GM18868 (cell line): ENCODE data around the gene PDLIM7.
"Not testable (repeated sequence)": the region's sequence is repeated elsewhere in the genome, so short reads cannot be mapped to it uniquely, and the experiment has no call there.

Experiments used
- ATAC-seq: cut with Tn5 transposase; IDR thresholded peaks from one replicate; pipeline ENCODE4 v1.9.1; 2021; ENCODE audit warnings: mild to moderate bottlenecking, moderate library complexity; ENCODE audit not compliant: unreplicated experiment

The PDLIM7 gene

DNA sequence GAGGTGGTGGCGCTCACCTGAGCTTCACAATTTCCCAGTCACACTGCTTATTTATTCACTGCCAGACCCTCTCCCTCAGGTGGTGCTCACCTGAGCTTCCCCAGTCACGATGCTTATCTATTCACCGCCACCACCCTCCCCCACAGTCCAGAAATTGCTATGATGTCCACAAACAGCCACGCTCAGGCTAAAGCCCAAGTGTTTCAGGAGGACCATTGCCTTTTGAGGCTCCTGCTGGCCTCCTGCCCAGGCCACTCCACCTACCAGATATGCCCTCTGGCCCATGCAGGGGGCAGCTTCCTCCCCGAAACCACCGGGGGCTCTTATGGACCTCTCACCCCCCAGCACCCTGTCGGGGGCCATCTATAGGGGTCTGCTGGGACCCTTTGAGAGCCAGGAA lies 4.6 kb downstream of the PDLIM7 start:
- no peak for ATAC-seq

DNA sequence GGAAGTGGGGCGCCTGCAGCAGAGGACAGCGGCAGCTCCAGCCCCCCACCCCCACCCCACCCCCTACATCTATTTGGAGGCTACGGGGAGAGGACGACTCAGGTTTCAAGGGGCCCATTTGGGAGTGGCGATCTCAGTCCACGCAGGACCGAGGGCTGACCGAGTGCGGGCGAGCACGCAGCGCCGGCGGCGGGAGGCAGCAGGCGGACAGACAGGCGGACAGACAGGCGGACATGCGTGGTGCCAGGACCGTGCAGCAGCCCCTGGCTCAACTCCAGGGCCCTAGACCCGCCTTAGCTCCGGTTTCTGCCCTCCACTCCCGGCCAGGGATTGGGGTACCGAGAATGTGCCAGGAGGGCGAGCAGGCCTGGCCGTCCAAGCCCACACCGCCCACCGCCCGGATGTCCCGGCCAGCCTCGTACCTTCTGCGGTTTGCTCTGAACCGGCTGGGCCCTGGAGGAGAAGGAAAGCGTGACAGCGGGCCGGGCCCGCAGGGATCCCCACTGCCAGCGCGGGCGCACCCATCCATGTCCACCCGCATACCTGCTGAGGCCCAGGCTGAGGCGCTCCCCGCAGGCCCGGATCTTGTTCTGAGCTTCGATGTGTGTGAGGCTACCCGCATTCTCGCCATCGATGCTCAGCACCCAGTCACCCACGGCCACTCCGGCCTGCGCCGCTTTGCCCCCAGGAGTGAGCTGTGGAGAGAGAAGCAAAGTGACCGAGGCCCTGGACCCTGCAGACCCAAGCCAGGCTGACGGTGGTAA lies 5.2 kb downstream of the PDLIM7 start:
- ATAC-seq: no peak

DNA sequence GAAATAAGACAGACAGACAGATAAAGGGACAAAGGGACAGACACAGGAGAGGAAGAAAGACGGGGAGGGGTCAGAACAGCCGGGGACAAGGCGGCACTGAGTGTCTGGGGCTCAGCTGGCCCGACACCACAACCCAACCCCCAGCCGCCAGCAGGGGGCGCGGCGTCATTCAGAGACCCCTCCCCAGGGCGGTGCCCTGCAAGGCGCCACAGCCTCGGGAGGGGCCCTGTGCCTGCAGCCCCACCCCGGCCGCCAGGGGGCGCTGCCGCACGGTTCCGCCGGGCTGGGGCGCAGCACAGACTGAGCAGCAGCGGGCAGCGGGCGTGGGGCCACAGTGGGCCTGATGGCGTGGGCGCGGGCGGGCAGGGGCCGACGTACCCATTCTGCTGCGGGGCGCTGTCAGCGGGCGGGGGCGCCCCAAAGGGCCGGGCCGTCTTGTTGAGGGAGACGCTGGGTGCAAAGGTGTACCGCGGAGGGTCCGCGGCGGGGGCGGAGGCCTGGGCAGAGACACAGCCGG lies 5.9 kb downstream of the PDLIM7 start:
- ATAC-seq: no peak

DNA sequence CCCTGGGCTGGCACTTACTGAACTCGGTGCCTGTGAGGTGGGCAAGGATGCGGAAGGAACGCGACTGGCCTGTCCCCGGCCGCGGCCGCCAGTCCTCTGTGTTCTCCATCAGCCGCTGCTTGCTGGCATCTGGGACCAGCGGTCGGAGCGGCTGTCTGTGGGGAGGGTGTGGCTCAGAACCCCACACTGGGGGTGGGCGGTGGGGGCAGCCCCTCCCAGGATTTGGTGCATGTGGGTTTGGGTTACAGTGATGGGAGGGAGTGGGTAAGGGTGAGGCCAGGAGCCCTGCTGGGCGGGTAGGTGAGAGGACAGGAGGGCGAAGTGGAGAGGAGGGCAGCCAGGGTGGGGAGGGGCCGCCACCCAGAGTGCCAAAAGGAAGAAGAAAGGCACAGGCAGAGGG lies 6.4 kb downstream of the PDLIM7 start:
- ATAC-seq: no peak

DNA sequence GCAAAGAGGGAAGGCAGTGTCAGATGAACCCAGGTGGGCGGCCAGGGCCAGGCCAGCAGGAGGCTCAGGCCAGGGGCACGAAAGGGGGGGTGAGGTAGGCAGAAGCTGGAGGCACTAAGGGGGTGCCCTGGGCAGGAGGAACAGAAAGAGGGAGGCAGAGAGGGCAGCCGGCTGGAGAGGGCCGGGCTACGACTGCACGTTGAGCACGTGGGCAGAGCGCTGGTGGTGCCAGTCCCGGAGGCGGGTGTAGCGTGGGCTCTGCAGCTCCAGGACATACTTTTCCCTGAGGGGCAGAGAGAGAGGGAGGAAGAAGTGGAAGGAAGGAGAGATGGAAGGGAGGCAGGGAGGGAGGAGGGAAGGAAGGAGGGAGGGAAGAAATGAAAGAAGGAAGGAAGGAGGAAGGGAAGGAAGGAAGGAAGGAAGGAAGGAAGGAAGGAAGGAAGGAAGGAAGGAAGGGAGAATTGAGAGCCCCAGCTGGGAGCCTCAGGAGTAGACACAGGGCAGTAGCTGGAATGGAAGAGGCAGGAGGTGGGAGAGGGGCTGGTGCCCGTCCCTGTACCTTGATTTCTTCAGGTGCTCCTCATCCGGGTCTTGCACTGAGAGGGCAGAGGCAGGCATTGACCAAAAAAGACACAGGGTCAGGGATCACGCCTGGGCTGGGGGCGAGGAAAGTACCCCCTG lies 7.0 kb downstream of the PDLIM7 start:
- no peak for ATAC-seq

DNA sequence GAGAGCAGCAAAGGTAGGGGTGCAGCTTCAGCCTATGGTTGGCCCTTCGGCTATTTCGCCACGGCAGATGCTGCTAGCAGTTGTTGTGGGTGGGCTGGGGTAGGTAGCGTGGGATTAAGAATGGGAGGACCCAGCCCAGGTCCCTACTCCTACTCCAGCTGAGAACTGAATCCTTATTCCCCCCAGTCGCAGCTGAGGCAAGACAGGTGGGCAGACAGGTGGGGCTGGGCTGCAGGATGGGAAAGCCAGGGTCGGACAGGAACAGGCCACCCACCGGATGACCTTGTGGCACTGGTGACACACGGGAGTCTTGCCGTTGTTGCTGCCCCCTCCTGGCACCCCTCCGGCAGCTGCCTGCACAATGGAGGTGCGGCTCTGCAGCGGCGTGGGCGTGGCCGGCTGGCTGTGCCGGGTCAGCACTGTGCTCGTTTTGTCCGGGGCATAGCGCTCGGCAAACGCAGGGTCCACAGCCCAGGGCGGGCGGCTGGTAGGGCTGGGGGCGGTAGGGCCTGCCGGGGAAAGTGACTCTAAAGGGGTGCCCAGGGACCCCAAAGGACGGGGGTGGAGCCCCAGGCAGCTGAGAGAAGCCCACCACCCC lies 8.2 kb downstream of the PDLIM7 start:
- ATAC-seq: no peak

DNA sequence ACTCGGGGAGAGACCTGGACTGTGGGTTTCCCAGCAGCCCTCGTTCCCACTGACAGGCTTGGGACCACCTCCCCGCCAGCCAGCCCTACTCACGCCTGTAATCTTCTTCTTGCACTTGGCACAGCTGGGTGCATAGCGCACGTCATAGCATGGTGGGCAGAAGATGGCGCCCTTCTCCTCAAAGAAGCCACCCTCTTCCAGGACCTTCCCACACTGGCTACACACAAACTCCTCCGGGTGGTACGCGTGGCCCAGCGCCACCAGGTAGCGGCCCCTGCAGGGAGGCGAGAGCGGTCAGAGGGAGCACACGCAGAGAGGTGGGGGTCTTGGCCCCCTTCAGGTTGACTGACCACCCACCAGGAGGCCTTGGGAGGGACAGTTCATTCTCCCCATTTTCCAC lies 9.4 kb downstream of the PDLIM7 start:
- ATAC-seq: no peak

DNA sequence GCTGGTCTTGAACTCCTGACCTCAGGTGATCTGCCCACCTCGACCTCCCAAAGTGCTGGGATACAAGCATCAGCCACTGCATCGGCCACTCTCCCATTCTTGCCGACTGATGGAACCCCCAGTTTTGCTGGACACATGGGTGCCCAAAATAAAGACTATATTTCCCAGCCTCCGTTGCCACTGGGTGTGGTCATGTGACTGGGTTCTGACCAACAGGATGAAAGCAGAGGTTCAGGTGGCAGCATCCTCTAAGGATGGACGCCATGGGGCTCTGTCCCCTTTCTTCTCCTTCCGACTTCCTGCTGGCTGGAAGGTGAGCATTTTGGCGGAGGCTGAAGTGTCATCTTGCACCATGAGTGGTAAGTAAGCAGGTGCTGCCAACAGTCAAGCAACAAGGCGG lies 10.3 kb downstream of the PDLIM7 start:
- ATAC-seq: no peak

DNA sequence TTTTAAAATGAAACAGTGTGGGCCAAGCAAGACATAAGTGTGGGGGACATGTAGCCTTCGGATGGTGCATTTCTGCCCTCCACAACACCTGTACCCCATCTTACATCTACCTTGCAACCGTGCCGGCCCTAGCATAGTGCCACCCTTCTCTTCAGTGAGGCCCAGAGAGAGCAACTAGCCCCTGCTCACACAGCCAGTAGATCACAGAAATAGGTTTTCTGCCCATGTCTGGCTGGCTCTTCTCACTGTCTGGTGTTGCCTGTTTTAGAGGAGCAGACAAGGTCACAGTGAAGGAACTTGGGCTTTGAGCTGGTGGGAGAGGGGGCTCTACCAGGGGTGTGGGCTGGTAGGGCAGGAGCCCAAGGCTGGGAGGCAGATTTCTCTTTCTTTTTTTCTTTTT lies 11.1 kb downstream of the PDLIM7 start:
- no peak for ATAC-seq

DNA sequence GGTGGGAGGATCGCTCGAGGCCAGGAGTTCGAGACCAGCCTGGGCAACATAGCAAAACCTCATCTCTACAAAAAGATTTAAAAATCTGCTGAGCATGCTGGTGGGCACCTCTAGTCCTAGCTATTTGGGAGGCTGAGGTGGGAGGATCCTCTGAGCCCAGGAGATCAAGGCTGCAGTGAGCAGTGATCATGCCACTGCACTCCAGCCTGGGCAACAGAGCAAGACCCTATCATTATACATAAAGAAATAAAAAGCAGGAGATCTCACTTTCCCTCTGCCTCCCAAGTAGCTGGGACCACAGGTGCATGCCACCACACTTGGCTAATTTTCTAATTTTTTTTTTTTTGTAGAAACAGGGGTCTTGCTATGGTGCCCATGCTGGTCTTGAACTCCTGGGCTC lies 11.7 kb downstream of the PDLIM7 start:
- not testable (repeated sequence) for ATAC-seq

DNA sequence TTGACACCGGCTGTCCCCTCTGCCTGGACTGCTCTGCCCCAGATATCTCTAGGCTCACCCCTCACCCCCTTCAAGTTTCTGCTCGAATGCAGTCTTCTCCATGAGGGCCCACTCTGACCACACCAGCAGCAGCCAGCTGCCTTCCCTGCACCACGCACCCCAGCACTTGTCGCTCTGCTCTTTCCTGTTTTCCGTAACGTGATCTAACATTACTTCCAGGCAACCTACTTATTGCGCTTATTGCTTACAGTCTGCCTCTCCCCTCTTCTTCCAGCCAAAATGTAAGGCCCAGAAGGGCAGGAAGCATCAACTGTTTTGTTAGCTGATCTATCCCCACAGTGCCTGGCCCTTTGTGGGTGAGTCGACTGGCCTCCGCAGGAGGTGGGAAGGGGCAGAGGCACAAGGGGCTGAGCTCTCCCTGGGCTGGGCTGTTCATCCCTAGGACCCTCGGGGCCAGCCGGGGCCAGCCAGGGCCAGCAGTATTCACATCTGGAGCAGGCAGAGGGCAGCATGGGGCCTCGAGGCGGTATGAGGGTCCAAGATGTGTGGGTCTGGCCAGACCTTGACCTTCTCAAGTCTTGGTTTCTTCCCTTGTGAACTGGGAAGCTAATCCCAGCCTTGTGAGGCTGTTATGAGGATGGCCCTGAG lies 12.4 kb downstream of the PDLIM7 start:
- ATAC-seq: no peak

DNA sequence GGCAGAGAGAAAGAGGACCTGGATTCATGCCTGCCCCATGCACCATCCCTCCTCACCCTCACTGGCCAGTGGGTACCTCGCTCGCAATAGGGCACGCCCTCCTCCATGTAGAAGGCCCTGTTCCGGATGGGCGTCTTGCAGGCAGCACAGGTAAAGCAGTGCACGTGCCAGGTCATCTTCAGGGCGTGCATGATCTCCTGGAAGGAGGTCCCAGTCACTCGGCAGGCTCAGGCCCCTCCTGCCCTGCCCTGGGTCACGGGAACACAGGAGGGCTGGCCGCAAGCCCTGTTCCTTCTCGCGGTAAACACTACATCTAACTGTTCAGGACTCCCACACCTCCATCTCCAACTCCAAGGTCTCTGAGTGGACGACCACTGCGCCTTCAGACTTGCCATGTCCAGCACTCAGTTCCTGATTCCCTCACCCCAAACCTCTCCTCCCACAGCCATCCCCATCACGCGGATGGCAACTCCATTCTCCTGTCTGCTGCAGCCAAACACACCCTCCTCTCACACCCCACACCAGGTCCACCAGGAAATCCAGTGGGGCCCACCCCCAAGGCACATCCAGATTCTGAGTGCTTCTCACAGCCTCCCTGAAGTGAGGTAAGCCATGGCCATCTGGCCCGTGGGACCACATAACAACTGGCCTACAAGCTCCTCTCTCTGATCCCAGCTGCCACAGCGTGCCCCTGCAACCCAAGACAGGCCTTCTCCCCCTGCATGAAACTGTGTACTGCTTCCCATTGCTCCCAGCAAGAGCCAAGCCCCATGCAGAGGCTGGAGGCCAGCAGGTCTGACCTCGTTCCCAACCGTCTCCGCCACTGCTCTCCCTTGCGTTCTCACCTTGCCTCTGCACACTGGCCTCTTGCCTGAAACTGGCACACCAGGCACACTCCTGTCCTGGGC lies 13.2 kb downstream of the PDLIM7 start:
- no peak for ATAC-seq

DNA sequence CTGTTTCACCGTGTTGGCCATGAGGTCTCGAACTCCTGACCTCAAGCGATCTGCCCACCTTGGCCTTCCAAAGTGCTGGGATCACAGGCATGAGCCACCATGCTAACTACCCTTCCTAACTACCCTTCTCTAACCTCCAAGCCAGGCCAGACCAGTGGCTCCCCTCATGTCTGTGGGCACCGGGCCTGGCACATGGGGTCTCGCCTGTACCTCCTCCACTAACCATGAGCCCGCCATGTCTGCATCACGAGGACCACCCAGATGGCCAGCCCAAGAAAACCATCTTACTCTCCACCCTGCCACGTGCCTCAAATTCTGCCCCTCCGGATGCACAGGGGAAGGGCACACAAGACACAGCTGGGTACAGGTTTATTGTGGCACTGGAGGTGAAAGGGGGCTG lies 14.4 kb downstream of the PDLIM7 start:
- no peak for ATAC-seq

DNA sequence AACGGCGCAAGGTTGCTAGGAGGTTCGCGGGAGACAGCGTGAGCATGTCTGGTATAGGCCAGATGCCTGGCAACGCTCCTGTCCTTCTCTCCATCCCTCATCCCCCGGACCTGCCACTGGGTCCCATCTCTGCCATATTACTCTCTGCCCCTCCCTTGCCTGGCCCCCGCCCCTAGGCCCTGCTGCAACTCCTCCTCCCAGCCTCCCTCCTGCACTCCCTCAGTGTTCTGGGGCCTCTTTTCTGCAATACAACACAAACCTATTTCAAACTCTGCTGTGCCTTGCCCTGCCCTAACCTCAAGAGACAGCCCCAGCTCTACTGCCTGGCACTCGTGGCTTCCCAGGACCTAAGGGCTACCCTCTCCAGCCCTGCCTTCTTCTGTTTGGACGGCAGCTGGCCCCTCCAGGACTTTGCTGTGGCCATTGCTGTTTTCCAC lies 15.0 kb downstream of the PDLIM7 start:
- ATAC-seq: no peak

DNA sequence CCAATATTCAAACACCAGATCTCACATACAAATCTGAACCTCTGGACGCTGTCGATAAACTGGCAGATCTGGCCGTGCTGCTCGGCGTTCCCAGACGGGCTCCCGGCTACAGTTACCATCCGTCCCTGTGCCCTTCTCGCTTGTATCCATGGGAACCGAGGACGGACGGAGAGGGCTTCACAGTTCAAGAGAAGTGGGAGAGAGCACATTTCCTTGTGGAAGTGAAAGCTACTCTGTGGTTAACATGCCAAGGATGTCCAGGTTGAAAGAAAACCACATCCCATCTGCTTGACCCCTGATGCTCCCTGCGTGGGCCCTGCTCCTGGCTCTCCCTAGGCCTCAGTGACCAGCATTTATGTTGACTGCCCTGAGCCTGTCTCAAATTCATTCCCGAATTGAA lies 17.6 kb downstream of the PDLIM7 start:
- ATAC-seq: no peak

DNA sequence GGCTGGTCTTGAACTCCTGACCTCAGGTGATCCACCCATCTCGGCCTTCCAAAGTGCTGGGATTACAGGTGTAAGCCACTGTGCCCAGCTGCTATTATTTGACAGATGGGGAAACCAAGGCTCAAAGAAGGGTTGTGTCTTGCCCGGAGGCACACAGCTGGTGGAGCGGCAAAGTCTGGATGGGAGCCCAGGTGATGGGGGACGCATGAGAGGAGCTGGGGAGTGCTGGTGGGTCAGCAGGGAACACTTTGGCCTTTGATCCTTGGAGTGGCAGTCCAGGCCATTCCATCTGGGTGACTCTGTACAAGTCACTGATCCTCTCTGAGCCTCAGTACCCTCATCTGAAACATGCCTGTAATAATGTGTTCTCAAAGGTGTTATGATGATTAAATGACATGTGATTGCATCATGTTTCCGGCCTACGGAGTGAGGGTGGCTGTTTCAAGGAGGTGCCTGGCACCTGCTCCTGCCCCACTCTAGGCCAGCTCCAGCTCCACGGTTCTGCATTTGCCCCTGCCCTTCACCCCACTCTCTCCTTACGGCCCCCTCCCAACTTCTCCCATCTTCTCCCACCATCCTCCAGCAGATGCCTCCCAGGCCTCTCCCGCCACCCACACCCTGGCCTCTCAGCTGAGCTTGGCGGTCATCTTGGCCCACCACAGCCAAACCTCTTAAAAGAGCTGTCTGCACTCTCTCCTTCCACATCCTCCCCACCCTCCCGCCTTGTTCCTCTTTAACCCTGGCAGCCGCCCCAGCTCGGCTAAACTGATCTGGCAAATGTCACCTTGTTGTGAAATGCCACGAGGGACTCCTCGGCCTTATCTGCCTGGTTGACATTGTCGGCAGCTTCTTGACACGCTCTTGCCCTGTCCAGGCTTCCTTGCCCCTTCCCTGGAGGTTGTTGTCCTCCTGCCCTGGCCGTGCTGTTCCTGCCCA lies 18.4 kb downstream of the PDLIM7 start:
- ATAC-seq: no peak

DNA sequence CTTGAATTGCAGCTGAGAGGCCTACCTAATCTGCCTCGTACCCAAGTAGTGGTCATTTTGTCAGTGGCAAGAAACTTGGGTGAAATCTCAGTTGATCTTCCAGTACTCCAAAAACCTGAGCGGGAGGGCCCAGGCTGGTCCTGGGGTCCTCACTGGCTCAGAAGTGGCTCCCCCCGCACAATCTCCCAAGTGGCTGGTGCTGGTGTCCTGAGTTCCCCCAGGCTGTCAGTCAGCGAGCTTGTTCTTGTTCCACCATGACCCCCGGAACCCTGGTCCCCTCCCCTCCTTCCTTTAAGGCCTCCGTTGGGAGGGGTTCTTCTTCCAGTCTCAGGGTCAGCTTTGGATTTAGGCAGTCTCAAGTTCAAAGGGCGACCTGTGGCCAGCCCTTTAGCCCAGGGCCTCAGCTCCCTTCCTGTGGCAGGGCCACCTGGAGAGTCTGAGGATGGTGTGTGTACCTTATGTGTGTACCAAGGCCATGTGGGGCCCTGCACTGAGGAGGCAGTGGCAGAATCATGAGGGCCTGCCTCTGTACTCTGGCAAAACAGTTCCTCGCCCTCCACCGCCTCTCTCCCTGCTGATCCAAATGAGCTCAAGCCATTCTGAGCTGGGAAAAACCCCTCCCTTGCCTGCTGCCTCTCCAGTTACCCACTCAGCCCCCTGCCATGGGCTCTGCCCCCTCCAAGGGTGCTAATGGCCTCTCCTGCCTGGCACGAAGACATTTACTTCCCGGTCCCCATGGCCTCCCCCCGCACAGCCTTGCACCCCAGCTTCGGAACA lies 19.5 kb downstream of the PDLIM7 start:
- ATAC-seq: no peak

DNA sequence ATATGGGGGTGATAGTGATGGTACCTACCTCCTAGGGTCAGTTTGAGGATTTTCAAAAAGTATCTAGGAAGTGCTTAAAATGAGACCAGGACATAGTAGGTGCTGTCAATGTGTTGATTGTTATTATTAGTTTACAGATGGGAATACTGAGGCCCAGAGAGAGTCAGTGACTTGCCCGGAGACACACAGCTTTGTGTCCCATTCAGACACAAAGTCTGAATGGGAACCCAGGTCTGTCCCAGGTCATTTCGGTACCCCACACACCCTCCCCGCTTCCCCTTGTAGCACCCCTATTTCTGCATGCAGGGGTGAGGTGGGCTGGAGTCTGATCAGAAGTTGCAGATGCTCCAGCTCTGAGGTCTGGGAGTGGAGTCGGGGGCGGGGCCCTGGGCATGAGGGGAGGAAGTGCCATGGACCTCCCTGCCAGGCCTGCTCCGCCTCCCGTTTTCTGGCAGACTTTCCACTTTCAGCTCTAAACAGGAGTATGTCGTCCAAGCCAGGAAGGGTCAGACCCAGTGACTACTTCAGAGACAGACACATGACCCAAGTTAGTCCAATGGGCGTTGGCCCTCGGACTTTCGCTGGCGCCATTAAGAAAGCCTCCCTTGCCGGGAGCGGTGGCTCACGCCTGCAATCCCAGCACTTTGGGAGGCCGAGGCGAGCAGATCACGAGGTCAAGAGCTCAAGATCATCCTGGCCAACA lies 20.7 kb downstream of the PDLIM7 start:
- no peak for ATAC-seq
